Measurements from ENCODE around the gene DMAC2. TPM values are rescaled to one million over a fixed set of nuclear protein-coding genes. Genes with fewer than 3 reads are reported as not detected.
A peak's percentile ranks its signal among the peaks of the same experiment; 100 is the strongest.
"Not testable (repeated sequence)": the region's sequence is repeated elsewhere in the genome, so short reads cannot be mapped to it uniquely, and the experiment has no call there.

Gene DMAC2
- total and polyA plus RNA-seq, 2 donors (not counting 3 experiments of a cell fraction or from before 2014, with no cell fraction given) = 65.4 to 137 TPM

GRCh38 chr19:41409288-41409687 is 30.4 kb downstream of the DMAC2 start:
- intact Hi-C loops (cut with micrococcal nuclease) = loop anchor here (1.0 kb wide), 1 partner anchor 8 kb away; no protein-coding TSS in a partner anchor
- Histone ChIP-seq H3K79me2 (ENCODE audit: control insufficient read depth, insufficient read depth, low read length) (no peaks in the 10 kb centered on the region), H3K4me3 (replicated peaks in 1 of 3; ENCODE audit: insufficient read depth in 1 of 3, low read depth in 1 of 3, low read length in 3 of 3) (no peak overlapping the region), H3K9me3 (replicated peaks; ENCODE audit: control insufficient read depth, insufficient read depth, low read length) (no peaks in the 10 kb centered on the region), H3K27me3 (ENCODE audit: control insufficient read depth in 2 of 2, insufficient read depth in 2 of 2, low read length in 2 of 2) (no peaks in the 10 kb centered on the region), H3K4me2 (ENCODE audit: insufficient read depth, low read length) (no peak overlapping the region), H4K20me1 (replicated peaks; ENCODE audit: control insufficient read depth, extremely low read depth, insufficient read depth, low read length) (no peaks in the 10 kb centered on the region), H3K9ac (replicated peaks; ENCODE audit: extremely low read depth, insufficient read depth, low read length) (no peak overlapping the region), H3K4me1 (ENCODE audit: control insufficient read depth, extremely low read depth, insufficient read depth, low read length) (peaks cover 12% of the 10 kb centered on the region), H3K27ac (ENCODE audit: insufficient read depth, low read depth, low read length) (no peak overlapping the region), H3K36me3 (ENCODE audit: control insufficient read depth in 2 of 2, extremely low read depth in 1 of 2, insufficient read depth in 2 of 2, low read length in 2 of 2) (peaks cover 0 to 9% of the 10 kb centered on the region in 2 experiments), H2AFZ (ENCODE audit: low read depth, low read length) (no peak overlapping the region), H3K9me1 (replicated peaks; ENCODE audit: control insufficient read depth, extremely low read depth, insufficient read depth, low read length) (no peaks in the 10 kb centered on the region)
- dilution Hi-C loops (cut with MboI; ENCODE audit: extremely low pct_ligation_motif_present, low sequenced_read_pairs) = no loop called here
- TF ChIP-seq MYC (IDR thresholded peaks at IDR 0.05; ENCODE audit: low read depth, low read length) = no peak
- peak; percentile 25 for TF ChIP-seq FOS (IDR thresholded peaks at IDR 0.05; ENCODE audit: borderline replicate concordance, insufficient read depth, low read length)
- no peak for TF ChIP-seq GATA2 (IDR thresholded peaks at IDR 0.05; ENCODE audit: insufficient read depth, insufficient read length, low read depth, low read length)
- TF ChIP-seq EZH2 (IDR thresholded peaks at IDR 0.05; ENCODE audit: borderline replicate concordance, low read depth, low read length, severe bottlenecking) = no peak
- CTCF ChIA-PET = interaction anchor here (1.4 to 4.0 kb wide), 4 partner anchors 8 to 39 kb away, joined by 4 to 20 read pairs (median 10); partner anchors contain the start of gene DMAC2
- POLR2A ChIA-PET = no interaction called here
- BruUV-seq (replicated peaks) = no TSS peak
- DNase-seq (ENCODE audit: low read depth, low spot score) = peak; percentile 15
- FAIRE-seq = peak; percentile 47

GRCh38 chr19:41408846-41409245 is 30.9 kb downstream of the DMAC2 start:
- BruUV-seq (replicated peaks); H3K27ac ChIP-seq (ENCODE audit: insufficient read depth, low read depth, low read length); DNase-seq (ENCODE audit: low read depth, low spot score); H3K36me3 ChIP-seq (ENCODE audit: control insufficient read depth in 2 of 2, extremely low read depth in 1 of 2, insufficient read depth in 2 of 2, low read length in 2 of 2); H3K9me3 ChIP-seq (replicated peaks; ENCODE audit: control insufficient read depth, insufficient read depth, low read length); H3K4me3 ChIP-seq (replicated peaks in 1 of 3; ENCODE audit: insufficient read depth in 1 of 3, low read depth in 1 of 3, low read length in 3 of 3); dilution Hi-C loops (cut with MboI; ENCODE audit: extremely low pct_ligation_motif_present, low sequenced_read_pairs); H4K20me1 ChIP-seq (replicated peaks; ENCODE audit: control insufficient read depth, extremely low read depth, insufficient read depth, low read length); H3K79me2 ChIP-seq (ENCODE audit: control insufficient read depth, insufficient read depth, low read length); H2AFZ ChIP-seq (ENCODE audit: low read depth, low read length); FAIRE-seq; H3K9ac ChIP-seq (replicated peaks; ENCODE audit: extremely low read depth, insufficient read depth, low read length); H3K27me3 ChIP-seq (ENCODE audit: control insufficient read depth in 2 of 2, insufficient read depth in 2 of 2, low read length in 2 of 2); H3K9me1 ChIP-seq (replicated peaks; ENCODE audit: control insufficient read depth, extremely low read depth, insufficient read depth, low read length); POLR2A ChIA-PET; H3K4me2 ChIP-seq (ENCODE audit: insufficient read depth, low read length): not testable (repeated sequence)
- peaks cover 12% of the 10 kb centered on the region for H3K4me1 ChIP-seq (ENCODE audit: control insufficient read depth, extremely low read depth, insufficient read depth, low read length)
- CTCF ChIA-PET = interaction anchor here (0.8 to 4.0 kb wide), 6 partner anchors 9 to 39 kb away, joined by 4 to 20 read pairs (median 4); partner anchors contain the start of gene DMAC2
- intact Hi-C loops (cut with micrococcal nuclease) = loop anchor here (1.0 kb wide), 1 partner anchor 8 kb away; no protein-coding TSS in a partner anchor

Measured in endothelial cell of umbilical vein (primary cell).